Measurements from ENCODE around the gene TRIM44. TPM values are rescaled to one million over a fixed set of nuclear protein-coding genes. Genes with fewer than 3 reads are reported as not detected.

Gene TRIM44
- polyA plus RNA-seq, 1 donor (not counting 4 experiments of a cell fraction or from before 2014, with no cell fraction given), result 48.3 TPM

DNA sequence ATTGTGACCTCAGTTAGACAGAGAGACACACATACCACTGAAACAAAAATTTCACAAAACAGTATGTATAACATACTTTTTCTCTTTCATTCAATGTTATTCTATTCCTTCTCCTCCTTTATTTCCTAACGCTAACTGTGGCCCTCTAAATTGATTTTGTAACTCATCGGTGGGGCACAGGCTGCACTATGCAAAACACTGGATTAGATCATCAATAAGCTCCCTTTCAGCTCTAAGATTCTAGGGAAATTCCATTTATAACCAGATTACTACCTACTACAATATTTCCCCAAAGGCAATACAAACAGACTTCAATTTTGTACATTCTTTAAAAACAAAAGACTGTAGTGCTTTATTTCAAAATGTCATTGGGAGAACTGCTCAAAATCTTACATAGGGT is 38.3 kb upstream of the TRIM44 start:
- H3K27me3 ChIP-seq (ENCODE audit: control insufficient read depth, extremely low read depth, insufficient read depth, low read length), result no peaks in the 10 kb centered on the region
- H3K27ac ChIP-seq (ENCODE audit: control insufficient read depth, insufficient read depth, low read length), result peak overlapping the region; percentile 95
- peaks cover 51% of the 10 kb centered on the region for H3K4me1 ChIP-seq (ENCODE audit: control insufficient read depth, extremely low read depth, insufficient read depth, low read length)
- H3K4me3 ChIP-seq (ENCODE audit: control insufficient read depth in 2 of 3, extremely low read depth in 1 of 3, insufficient read depth in 2 of 3, low read depth in 1 of 3, low read length in 3 of 3), result no peak overlapping the region
- no peaks in the 10 kb centered on the region for H3K9me1 ChIP-seq (ENCODE audit: control insufficient read depth, extremely low read depth, insufficient read depth, low read length)
- H3K9ac ChIP-seq (ENCODE audit: control insufficient read depth, extremely low read depth, insufficient read depth, low read length), result peak overlapping the region; percentile 5
- H3K36me3 ChIP-seq (ENCODE audit: control insufficient read depth in 2 of 2, extremely low read depth in 1 of 2, insufficient read depth in 2 of 2, low read length in 2 of 2), result peaks cover 0 to 10% of the 10 kb centered on the region in 2 experiments
- H3K4me2 ChIP-seq (ENCODE audit: control insufficient read depth, extremely low read depth, insufficient read depth, low read depth, low read length), result peak overlapping the region; percentile 100
- no peak overlapping the region for H2AFZ ChIP-seq (ENCODE audit: control insufficient read depth, low read length)
- TF ChIP-seq EZH2 (IDR thresholded peaks at IDR 0.05; ENCODE audit: low read length), result no peak
- TF ChIP-seq, protein P1, sequence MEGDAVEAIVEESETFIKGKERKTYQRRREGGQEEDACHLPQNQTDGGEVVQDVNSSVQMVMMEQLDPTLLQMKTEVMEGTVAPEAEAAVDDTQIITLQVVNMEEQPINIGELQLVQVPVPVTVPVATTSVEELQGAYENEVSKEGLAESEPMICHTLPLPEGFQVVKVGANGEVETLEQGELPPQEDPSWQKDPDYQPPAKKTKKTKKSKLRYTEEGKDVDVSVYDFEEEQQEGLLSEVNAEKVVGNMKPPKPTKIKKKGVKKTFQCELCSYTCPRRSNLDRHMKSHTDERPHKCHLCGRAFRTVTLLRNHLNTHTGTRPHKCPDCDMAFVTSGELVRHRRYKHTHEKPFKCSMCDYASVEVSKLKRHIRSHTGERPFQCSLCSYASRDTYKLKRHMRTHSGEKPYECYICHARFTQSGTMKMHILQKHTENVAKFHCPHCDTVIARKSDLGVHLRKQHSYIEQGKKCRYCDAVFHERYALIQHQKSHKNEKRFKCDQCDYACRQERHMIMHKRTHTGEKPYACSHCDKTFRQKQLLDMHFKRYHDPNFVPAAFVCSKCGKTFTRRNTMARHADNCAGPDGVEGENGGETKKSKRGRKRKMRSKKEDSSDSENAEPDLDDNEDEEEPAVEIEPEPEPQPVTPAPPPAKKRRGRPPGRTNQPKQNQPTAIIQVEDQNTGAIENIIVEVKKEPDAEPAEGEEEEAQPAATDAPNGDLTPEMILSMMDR (optimal IDR thresholded peaks at IDR 0.05 in 1 of 3, IDR thresholded peaks at IDR 0.05 in 1 of 3, conservative IDR thresholded peaks at IDR 0.05 in 1 of 3; ENCODE audit: extremely low read depth in 1 of 3, insufficient read depth in 2 of 3, low read length in 3 of 3), result no peak
- H4K20me1 ChIP-seq (ENCODE audit: control insufficient read depth, extremely low read depth, insufficient read depth, low read length), result no peaks in the 10 kb centered on the region
- H3K79me2 ChIP-seq (ENCODE audit: control insufficient read depth, insufficient read depth, low read length), result peaks cover 25% of the 10 kb centered on the region
- DNase-seq (ENCODE audit: low read depth, low spot score), result no peak
- FAIRE-seq, result no peak
- dilution Hi-C loops (cut with MboI; ENCODE audit: extremely low pct_ligation_motif_present, low sequenced_read_pairs), result loop anchor here (25.0 kb wide), 1 partner anchor 188 kb away; no protein-coding TSS in a partner anchor
- no peaks in the 10 kb centered on the region for H3K9me3 ChIP-seq (ENCODE audit: control insufficient read depth, low read depth, low read length)

DNA sequence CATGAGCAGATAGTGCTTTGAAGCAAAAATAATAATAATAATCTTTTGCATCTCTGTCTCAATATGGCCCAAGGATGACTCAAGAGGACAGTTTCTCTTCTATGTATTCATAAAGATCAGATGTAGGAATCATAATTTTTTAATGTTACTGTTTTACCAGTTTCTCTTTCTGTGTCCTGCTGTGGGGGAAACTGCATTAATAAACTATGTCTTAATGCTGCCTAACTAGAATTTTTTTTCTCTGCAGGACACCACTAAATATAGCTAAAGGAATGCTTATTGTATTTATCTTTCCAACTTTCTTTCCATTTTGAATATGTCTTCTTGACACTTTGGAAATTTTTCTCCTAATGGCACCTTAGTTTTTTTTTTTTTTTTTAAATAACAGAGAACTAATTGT is 37.8 kb upstream of the TRIM44 start:
- Histone ChIP-seq H3K27me3 (ENCODE audit: control insufficient read depth, extremely low read depth, insufficient read depth, low read length) (no peaks in the 10 kb centered on the region), H3K4me1 (ENCODE audit: control insufficient read depth, extremely low read depth, insufficient read depth, low read length) (peaks cover 56% of the 10 kb centered on the region), H3K27ac (ENCODE audit: control insufficient read depth, insufficient read depth, low read length) (peak overlapping the region; percentile 95), H3K36me3 (ENCODE audit: control insufficient read depth in 2 of 2, extremely low read depth in 1 of 2, insufficient read depth in 2 of 2, low read length in 2 of 2) (peaks cover 0 to 10% of the 10 kb centered on the region in 2 experiments), H3K9me1 (ENCODE audit: control insufficient read depth, extremely low read depth, insufficient read depth, low read length) (no peaks in the 10 kb centered on the region), H3K9ac (ENCODE audit: control insufficient read depth, extremely low read depth, insufficient read depth, low read length) (no peak overlapping the region), H4K20me1 (ENCODE audit: control insufficient read depth, extremely low read depth, insufficient read depth, low read length) (no peaks in the 10 kb centered on the region), H3K9me3 (ENCODE audit: control insufficient read depth, low read depth, low read length) (no peaks in the 10 kb centered on the region), H3K4me2 (ENCODE audit: control insufficient read depth, extremely low read depth, insufficient read depth, low read depth, low read length) (peak overlapping the region; percentile 100), H2AFZ (ENCODE audit: control insufficient read depth, low read length) (no peak overlapping the region), H3K79me2 (ENCODE audit: control insufficient read depth, insufficient read depth, low read length) (peaks cover 20% of the 10 kb centered on the region), H3K4me3 (ENCODE audit: control insufficient read depth in 2 of 3, extremely low read depth in 1 of 3, insufficient read depth in 2 of 3, low read depth in 1 of 3, low read length in 3 of 3) (no peak overlapping the region)
- DNase-seq (ENCODE audit: low read depth, low spot score) (no peak), FAIRE-seq (no peak)
- dilution Hi-C loops (cut with MboI; ENCODE audit: extremely low pct_ligation_motif_present, low sequenced_read_pairs), result loop anchor here (25.0 kb wide), 1 partner anchor 188 kb away; no protein-coding TSS in a partner anchor
- TF ChIP-seq EZH2 (IDR thresholded peaks at IDR 0.05; ENCODE audit: low read length), result no peak
- TF ChIP-seq, protein P1 (optimal IDR thresholded peaks at IDR 0.05 in 1 of 3, IDR thresholded peaks at IDR 0.05 in 1 of 3, conservative IDR thresholded peaks at IDR 0.05 in 1 of 3; ENCODE audit: extremely low read depth in 1 of 3, insufficient read depth in 2 of 3, low read length in 3 of 3), result no peak
